Right lobe of liver (tissue), 6 donors: ENCODE data around the gene KRT36. TPM values are rescaled to one million over a fixed set of nuclear protein-coding genes. Genes with fewer than 3 reads are reported as not detected.
A peak's percentile ranks its signal among the peaks of the same experiment; 100 is the strongest.

ENCODE experiments used
- ATAC-seq, 4 donors: fragments of 200-7000 bp; cut with Tn5 transposase; one replicate each; pipeline ENCODE4 v1.9.1; 2020; ENCODE audit warnings: mild to moderate bottlenecking in 4 of 4, moderate library complexity in 4 of 4
- DNase-seq, 3 donors: peaks; one replicate each; pipeline ENCODE4 v3.0.0-alpha.2; 2020
- H3K27ac ChIP-seq, 3 donors: fragments of 200-600 bp; one replicate each; pipeline ENCODE4 v1.8.0; 2022
- H3K27me3 ChIP-seq, 2 donors: fragments of 200-600 bp; one replicate each; pipeline ENCODE4 v1.8.0; 2022
- H3K36me3 ChIP-seq, 4 donors: fragments of 200-600 bp; sonication (generic) in 1 of 4; one replicate each; pipeline versions ENCODE4 v1.5.1 to v1.8.0; 2017 to 2022; ENCODE audit warnings: control low read depth in 1 of 4
- H3K4me1 ChIP-seq, 4 donors: fragments of 200-600 bp; sonication (generic) in 1 of 4; one replicate each; pipeline versions ENCODE4 v1.5.1 to v1.8.0; 2017 to 2022; ENCODE audit warnings: control low read depth in 1 of 4
- H3K4me3 ChIP-seq, 3 donors: fragments of 200-600 bp; one replicate each; pipeline ENCODE4 v1.8.0; 2022
- H3K9me3 ChIP-seq, 4 donors: fragments of 200-600 bp; sonication (generic) in 1 of 4; one replicate each; pipeline versions ENCODE4 v1.5.1 to v1.8.0; 2017 to 2022; ENCODE audit warnings: control low read depth in 1 of 4
- POLR2A ChIP-seq: fragments of 450-650 bp; IDR thresholded peaks from one replicate; pipeline ENCODE4 v1.6.1; 2017; ENCODE audit warnings: antibody characterized with exemption, mild to moderate bottlenecking
- WGBS: methylation state at CpG from one replicate; pipeline ENCODE4 v1.1.6; 2018; ENCODE audit warnings: low coverage, low lambda C conversion rate; ENCODE audit not compliant: insufficient coverage; ENCODE audit errors: missing lambda C conversion rate; 5-methylcytosine and 5-hydroxymethylcytosine counted together
- intact Hi-C, 2 donors: fragments of 100-400 bp; cut with DNase I; formaldehyde crosslinking; loops; one replicate each; pipeline versions ENCODE4 v1.11.2 to v1.14.1; 2022
- total RNA-seq, 6 experiments: library from RNA; depleted of rRNA in 2 of 6; stranded (reverse); fragments of >200 nt in 2 of 6; fragmentation: NEBNext Ultra II Directional in 3 of 6; extraction: Animal tissue kit (Norgen Biotek cat#: 25700) in 3 of 6; gene quantifications; one replicate each; pipeline versions ENCODE4 v1.1.0 to v1.2.4, GENCODE V29; 2016 to 2023
- TF ChIP-seq, protein P1 (sequence below), 4 donors: fragments of 200-600 bp in 3 of 4; fragments of 450-650 bp in 1 of 4; IDR thresholded peaks; one replicate each; pipeline versions ENCODE4 v1.5.1 to v1.8.0; 2016 to 2022; ENCODE audit warnings: antibody characterized with exemption in 4 of 4, mild to moderate bottlenecking in 2 of 4
- donor health status: DM: no; HTN: yes; CAD: no.
- donor health status: DM: no; HTN: no; CAD: no.
- donor health status: DM: no; HTN: no; CAD: no.
- donor health status: DM: no; HTN: yes; CAD: no.
- donor health status: DM: no; HTN: yes; CAD: no.

Gene KRT36
- total RNA-seq, 6 experiments from 2014 or later, result not detected

DNA sequence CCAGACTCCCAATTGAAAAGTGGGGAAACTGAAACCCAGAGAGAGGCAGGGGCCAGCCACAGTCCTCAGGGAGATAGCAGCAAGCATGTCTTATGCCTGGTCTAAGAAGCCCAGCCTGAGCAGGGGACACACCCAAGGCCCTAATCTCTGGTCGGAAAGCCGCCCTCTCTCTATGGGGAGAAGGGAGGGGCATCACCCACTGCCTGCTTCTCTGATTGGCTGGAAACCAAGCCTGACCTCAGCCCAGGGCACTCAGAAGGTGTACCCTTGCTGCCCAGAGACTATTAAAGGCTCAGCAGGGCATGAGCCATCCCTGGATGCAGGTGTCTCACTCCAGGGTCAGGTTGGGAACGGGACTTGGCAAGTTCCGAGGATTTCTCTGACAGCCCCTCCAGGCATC, 21.4 kb upstream of the KRT36 start:
- Histone ChIP-seq H3K27me3 (no peaks in the 10 kb centered on the region), H3K36me3 (no peaks in the 10 kb centered on the region), H3K27ac (no peak overlapping the region), H3K4me3 (no peak overlapping the region), H3K9me3 (no peaks in the 10 kb centered on the region), H3K4me1 (no peaks in the 10 kb centered on the region)
- TF ChIP-seq, protein P1, sequence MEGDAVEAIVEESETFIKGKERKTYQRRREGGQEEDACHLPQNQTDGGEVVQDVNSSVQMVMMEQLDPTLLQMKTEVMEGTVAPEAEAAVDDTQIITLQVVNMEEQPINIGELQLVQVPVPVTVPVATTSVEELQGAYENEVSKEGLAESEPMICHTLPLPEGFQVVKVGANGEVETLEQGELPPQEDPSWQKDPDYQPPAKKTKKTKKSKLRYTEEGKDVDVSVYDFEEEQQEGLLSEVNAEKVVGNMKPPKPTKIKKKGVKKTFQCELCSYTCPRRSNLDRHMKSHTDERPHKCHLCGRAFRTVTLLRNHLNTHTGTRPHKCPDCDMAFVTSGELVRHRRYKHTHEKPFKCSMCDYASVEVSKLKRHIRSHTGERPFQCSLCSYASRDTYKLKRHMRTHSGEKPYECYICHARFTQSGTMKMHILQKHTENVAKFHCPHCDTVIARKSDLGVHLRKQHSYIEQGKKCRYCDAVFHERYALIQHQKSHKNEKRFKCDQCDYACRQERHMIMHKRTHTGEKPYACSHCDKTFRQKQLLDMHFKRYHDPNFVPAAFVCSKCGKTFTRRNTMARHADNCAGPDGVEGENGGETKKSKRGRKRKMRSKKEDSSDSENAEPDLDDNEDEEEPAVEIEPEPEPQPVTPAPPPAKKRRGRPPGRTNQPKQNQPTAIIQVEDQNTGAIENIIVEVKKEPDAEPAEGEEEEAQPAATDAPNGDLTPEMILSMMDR (IDR thresholded peaks at IDR 0.05), result no peak
- TF ChIP-seq POLR2A, result no peak
- 80% methylated on average over 1 of the region's 4 CpGs for WGBS
- intact Hi-C loops, result no loop called here
- DNase-seq, result no peak
- no peak for ATAC-seq

DNA sequence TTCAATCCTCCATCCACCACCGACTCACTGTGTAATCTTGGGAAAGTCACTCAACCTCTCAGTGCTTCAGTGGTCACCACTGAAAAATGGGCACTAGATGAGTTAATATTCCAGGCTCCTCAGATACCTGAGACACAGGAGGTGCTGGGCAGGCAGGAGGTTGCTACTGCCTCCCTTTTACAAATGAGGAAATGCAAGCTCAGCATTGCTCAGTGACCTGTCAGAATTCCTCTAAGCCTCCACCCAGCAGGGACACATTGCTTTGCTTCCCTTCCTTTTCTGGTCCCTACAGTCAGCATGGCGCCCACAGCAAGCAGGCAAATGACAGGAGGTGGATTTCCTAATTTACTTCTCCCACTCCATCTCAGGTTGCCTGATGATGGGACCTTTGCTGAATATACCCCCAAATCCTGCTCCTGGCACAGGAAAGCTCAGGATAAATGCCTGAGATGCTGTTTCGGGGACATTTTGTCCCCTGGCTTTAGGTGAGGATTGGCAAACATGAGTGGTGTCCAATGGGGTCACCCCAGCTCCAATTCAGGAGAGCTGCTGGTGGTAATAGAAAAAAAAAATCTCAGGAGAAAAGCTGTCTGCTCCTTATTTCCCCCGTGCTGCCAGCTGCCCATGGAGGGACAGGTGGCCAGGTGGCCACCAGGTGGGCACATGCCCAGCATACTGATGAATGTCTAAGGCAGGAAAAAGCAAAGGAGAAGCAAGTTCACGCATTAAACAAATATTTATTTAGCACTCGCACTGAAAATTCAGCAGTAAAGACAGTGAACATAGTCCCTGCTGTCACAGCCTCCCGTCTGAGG, 20.7 kb upstream of the KRT36 start:
- Histone ChIP-seq H3K4me1 (no peaks in the 10 kb centered on the region), H3K36me3 (no peaks in the 10 kb centered on the region), H3K4me3 (no peak overlapping the region), H3K27ac (no peak overlapping the region), H3K9me3 (no peaks in the 10 kb centered on the region), H3K27me3 (no peaks in the 10 kb centered on the region)
- ATAC-seq, result no peak
- DNase-seq, result no peak
- intact Hi-C loops, result no loop called here
- TF ChIP-seq, protein P1 (IDR thresholded peaks at IDR 0.05), result no peak
- TF ChIP-seq POLR2A, result no peak
- 65% methylated on average over 7 of the region's 7 CpGs for WGBS

DNA sequence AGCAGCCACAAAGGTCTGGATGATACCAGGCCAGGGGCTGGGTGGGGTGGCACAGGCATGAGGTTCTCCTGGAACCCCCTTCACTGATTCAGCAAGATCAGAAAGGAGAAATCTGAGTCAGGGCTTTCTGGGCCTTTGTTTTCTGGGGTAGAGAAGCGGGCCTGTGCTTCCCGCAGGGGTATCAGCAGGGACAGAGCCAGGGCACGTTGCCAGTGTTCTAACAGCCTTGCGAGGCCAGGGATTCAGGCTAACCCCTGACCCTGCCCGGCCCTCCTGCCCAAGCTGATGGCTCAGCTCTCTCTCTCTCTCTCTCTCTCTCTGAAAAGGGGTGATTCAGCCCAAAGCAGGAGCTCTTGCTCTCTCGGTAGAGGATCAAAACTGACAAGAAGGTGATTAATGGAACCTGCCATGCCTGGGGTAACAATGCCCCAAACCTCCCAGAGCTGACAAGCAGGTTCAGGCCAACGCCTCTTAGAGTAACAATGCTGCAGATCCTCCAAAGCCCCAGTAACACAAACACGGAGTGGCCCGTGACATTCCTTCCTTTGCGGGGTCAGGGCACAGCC, 17.7 kb upstream of the KRT36 start:
- Histone ChIP-seq H3K36me3 (no peaks in the 10 kb centered on the region), H3K4me1 (no peaks in the 10 kb centered on the region), H3K4me3 (no peak overlapping the region), H3K9me3 (no peaks in the 10 kb centered on the region), H3K27ac (no peak overlapping the region), H3K27me3 (no peaks in the 10 kb centered on the region)
- intact Hi-C loops, result no loop called here
- TF ChIP-seq, protein P1 (IDR thresholded peaks at IDR 0.05), result no peak
- TF ChIP-seq POLR2A, result no peak
- ATAC-seq, result peak in 2 of 4 donors; percentile 14 to 51
- no peak for DNase-seq
- WGBS, result 30% methylated on average over 2 of the region's 10 CpGs

DNA sequence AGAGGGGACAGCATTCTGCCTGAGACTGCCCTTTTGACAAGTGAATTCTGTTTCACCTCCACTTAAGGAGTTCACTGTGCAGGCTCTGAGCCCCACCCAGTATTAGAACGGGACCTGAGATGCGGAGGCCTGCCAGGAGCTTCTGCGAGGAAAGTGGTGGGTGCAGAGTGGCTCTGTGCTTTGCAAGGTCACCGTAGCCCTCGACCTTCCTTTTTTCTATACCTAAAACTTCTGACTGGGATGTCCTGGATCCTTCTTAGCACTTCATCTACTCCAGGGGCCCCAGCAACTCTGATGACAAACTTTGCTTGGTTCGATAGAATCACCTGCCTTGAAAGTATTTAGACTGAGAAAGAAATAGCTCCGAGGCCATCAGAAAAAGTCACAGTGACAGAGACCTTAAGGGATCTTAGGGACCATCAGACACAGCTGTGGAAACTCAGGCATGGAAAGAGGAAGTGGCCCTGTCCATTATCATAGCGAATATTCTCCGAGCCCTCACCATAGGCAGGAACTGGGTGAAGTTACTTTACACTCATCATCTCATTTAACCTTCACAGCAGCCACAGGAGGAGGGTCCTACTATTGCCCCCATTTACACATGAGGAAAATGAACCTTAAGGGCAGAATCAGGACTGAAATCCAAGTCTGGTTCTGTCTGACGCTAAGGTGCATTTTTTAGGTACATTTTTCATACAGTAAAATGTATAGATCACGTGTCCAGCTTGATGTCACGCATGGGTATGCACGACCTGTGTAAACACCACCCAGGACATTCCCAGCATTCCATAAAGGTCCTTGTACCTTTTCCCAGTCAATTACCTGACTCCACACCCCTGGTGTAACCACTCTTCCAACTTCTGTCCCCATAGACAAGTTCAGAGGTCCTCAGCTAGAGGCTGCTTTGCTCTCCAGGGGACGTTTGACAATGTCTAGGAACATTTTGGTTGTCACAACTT, 16.4 kb upstream of the KRT36 start:
- H3K4me3 ChIP-seq, result no peak overlapping the region
- no peak for TF ChIP-seq POLR2A
- TF ChIP-seq, protein P1 (IDR thresholded peaks at IDR 0.05), result no peak
- intact Hi-C loops, result no loop called here
- no peaks in the 10 kb centered on the region for H3K27me3 ChIP-seq
- no peaks in the 10 kb centered on the region for H3K4me1 ChIP-seq
- no peaks in the 10 kb centered on the region for H3K36me3 ChIP-seq
- no peak for DNase-seq
- WGBS, result 63% methylated on average over 11 of the region's 14 CpGs
- H3K27ac ChIP-seq, result no peak overlapping the region
- ATAC-seq, result peak in 1 of 4 donors; percentile 53
- H3K9me3 ChIP-seq, result no peaks in the 10 kb centered on the region
